Keratinocyte (primary cell): Measurements from ENCODE around the gene SH2D4B. TPM values are rescaled to one million over a fixed set of nuclear protein-coding genes. Genes with fewer than 3 reads are reported as not detected.

Experiments used
- DNase-seq: peaks from one replicate; pipeline ENCODE4 v3.0.0-alpha.2; 2011; ENCODE audit warnings: low read depth, missing footprints, low spot score
- FAIRE-seq: peaks from 2 replicates; lab custom pipeline; 2011; peaks lifted over from hg19 to GRCh38; lab: Jason Lieb, UNC
- H2AFZ ChIP-seq: 2 replicates; pipeline ENCODE4 v1.6.0; 2012; ENCODE audit warnings: low read length, control low read depth, inconsistent platforms; ENCODE audit not compliant: control insufficient read depth
- H3K27ac ChIP-seq: 2 replicates; pipeline ENCODE4 v1.5.1; 2011; ENCODE audit warnings: low read length; ENCODE audit not compliant: control insufficient read depth, insufficient read depth
- H3K27me3 ChIP-seq: 3 replicates; pipeline ENCODE4 v1.6.0; 2011; ENCODE audit warnings: low read length; ENCODE audit not compliant: control insufficient read depth, insufficient read depth; ENCODE audit errors: extremely low read depth
- H3K36me3 ChIP-seq, 2 experiments: 2 replicates in 1 of 2; 3 replicates in 1 of 2; pipeline ENCODE4 v1.5.1; 2011; ENCODE audit warnings: low read length in 2 of 2, mild to moderate bottlenecking in 1 of 2; ENCODE audit not compliant: control insufficient read depth in 2 of 2, insufficient read depth in 2 of 2; ENCODE audit errors: extremely low read depth in 1 of 2
- H3K4me1 ChIP-seq: 3 replicates; pipeline ENCODE4 v1.5.1; 2011; ENCODE audit warnings: low read length; ENCODE audit not compliant: control insufficient read depth, insufficient read depth; ENCODE audit errors: extremely low read depth
- H3K4me2 ChIP-seq: 3 replicates; pipeline ENCODE4 v1.6.0; 2011; ENCODE audit warnings: low read depth, low read length; ENCODE audit not compliant: control insufficient read depth, insufficient read depth; ENCODE audit errors: extremely low read depth
- H3K4me3 ChIP-seq, 3 experiments: fragments of 200-600 bp in 1 of 3; sonication (generic) in 1 of 3; 2 replicates in 2 of 3; 3 replicates in 1 of 3; pipeline ENCODE4 v1.5.1; 2011 to 2016; ENCODE audit warnings: low read length in 3 of 3, mild to moderate bottlenecking in 3 of 3, control low read depth in 2 of 3, inconsistent platforms in 1 of 3, low read depth in 1 of 3, mixed read lengths in 1 of 3, mixed run types in 1 of 3, moderate library complexity in 1 of 3; ENCODE audit not compliant: control insufficient read depth in 2 of 3, insufficient read depth in 2 of 3; ENCODE audit errors: extremely low read depth in 1 of 3
- H3K79me2 ChIP-seq: 2 replicates; pipeline ENCODE4 v1.6.0; 2012; ENCODE audit warnings: low read length; ENCODE audit not compliant: control insufficient read depth, insufficient read depth
- H3K9ac ChIP-seq: 3 replicates; pipeline ENCODE4 v1.6.0; 2011; ENCODE audit warnings: low read length; ENCODE audit not compliant: control insufficient read depth, insufficient read depth; ENCODE audit errors: extremely low read depth
- H3K9me1 ChIP-seq: 3 replicates; pipeline ENCODE4 v1.6.0; 2011; ENCODE audit warnings: low read length; ENCODE audit not compliant: control insufficient read depth, insufficient read depth; ENCODE audit errors: extremely low read depth
- H3K9me3 ChIP-seq: 2 replicates; pipeline ENCODE4 v1.5.1; 2012; ENCODE audit warnings: low read depth, low read length; ENCODE audit not compliant: control insufficient read depth
- H4K20me1 ChIP-seq: 3 replicates; pipeline ENCODE4 v1.6.0; 2011; ENCODE audit warnings: low read length; ENCODE audit not compliant: control insufficient read depth, insufficient read depth; ENCODE audit errors: extremely low read depth
- EZH2 ChIP-seq: IDR thresholded peaks from one replicate; pipeline ENCODE4 v1.6.1; 2012; ENCODE audit warnings: inconsistent platforms, mild to moderate bottlenecking, low read length, moderate library complexity
- dilution Hi-C: fragments of 300-500 bp; cut with MboI; formaldehyde crosslinking; loops from one replicate; pipeline ENCODE4 v1.7.0; 2020; ENCODE audit warnings: low sequenced_read_pairs; ENCODE audit not compliant: extremely low pct_ligation_motif_present
- polyA plus RNA-seq, 5 experiments: library from polyadenylated mRNA; depleted of rRNA in 3 of 5; stranded (reverse) in 3 of 5; stranded (forward) in 1 of 5; unstranded in 1 of 5; fragments of >200 nt; gene quantifications; 1 replicate in 1 of 5; 2 replicates in 3 of 5; 3 replicates in 1 of 5; pipeline versions ENCODE4 v1.2.1 to v1.2.3, GENCODE V29; 2011 to 2012; ENCODE audit warnings: missing spikeins in 2 of 5, low read depth in 1 of 5, low replicate concordance in 1 of 5
- TF ChIP-seq, protein P1 (sequence below), 3 experiments: IDR thresholded peaks in 1 of 3; conservative IDR thresholded peaks in 1 of 3; optimal IDR thresholded peaks in 1 of 3; 2 replicates in 2 of 3; 3 replicates in 1 of 3; pipeline versions ENCODE3 to v1.5.1; 2011; ENCODE audit warnings: low read length in 3 of 3, mild to moderate bottlenecking in 3 of 3, moderate library complexity in 2 of 3, control low read depth in 1 of 3, inconsistent platforms in 1 of 3; ENCODE audit not compliant: insufficient read depth in 2 of 3; ENCODE audit errors: extremely low read depth in 1 of 3

SH2D4B gene
- polyA plus RNA-seq, 1 donor (not counting 4 experiments of a cell fraction or from before 2014, with no cell fraction given) = 0.22 TPM

- no peaks in the 10 kb centered on the region for H3K36me3 ChIP-seq
- H3K4me3 ChIP-seq = no peak overlapping the region
- H3K9me3 ChIP-seq = no peaks in the 10 kb centered on the region
- FAIRE-seq = no peak
- no peak for TF ChIP-seq EZH2
- TF ChIP-seq, protein P1, sequence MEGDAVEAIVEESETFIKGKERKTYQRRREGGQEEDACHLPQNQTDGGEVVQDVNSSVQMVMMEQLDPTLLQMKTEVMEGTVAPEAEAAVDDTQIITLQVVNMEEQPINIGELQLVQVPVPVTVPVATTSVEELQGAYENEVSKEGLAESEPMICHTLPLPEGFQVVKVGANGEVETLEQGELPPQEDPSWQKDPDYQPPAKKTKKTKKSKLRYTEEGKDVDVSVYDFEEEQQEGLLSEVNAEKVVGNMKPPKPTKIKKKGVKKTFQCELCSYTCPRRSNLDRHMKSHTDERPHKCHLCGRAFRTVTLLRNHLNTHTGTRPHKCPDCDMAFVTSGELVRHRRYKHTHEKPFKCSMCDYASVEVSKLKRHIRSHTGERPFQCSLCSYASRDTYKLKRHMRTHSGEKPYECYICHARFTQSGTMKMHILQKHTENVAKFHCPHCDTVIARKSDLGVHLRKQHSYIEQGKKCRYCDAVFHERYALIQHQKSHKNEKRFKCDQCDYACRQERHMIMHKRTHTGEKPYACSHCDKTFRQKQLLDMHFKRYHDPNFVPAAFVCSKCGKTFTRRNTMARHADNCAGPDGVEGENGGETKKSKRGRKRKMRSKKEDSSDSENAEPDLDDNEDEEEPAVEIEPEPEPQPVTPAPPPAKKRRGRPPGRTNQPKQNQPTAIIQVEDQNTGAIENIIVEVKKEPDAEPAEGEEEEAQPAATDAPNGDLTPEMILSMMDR (optimal IDR thresholded peaks at IDR 0.05 in 1 of 3, IDR thresholded peaks at IDR 0.05 in 1 of 3, conservative IDR thresholded peaks at IDR 0.05 in 1 of 3; ENCODE audit: extremely low read depth in 1 of 3, insufficient read depth in 2 of 3, low read length in 3 of 3) = no peak
- H3K4me1 ChIP-seq = no peaks in the 10 kb centered on the region
- no peak for DNase-seq
- no peak overlapping the region for H2AFZ ChIP-seq
- no peaks in the 10 kb centered on the region for H4K20me1 ChIP-seq
- H3K27ac ChIP-seq = no peak overlapping the region
- dilution Hi-C loops = no loop called here
- H3K27me3 ChIP-seq = no peaks in the 10 kb centered on the region
- H3K79me2 ChIP-seq = no peaks in the 10 kb centered on the region
- no peak overlapping the region for H3K9ac ChIP-seq
- H3K9me1 ChIP-seq = no peaks in the 10 kb centered on the region
- no peak overlapping the region for H3K4me2 ChIP-seq
These were observed 105.0 kb downstream of the SH2D4B start for GRCh38 chr10:80642661-80643060.

GRCh38 chr10:80646366-80646765, 108.7 kb downstream of the SH2D4B start:
- FAIRE-seq (no peak), DNase-seq (no peak)
- no peak overlapping the region for H3K9ac ChIP-seq
- no peak for TF ChIP-seq EZH2
- TF ChIP-seq, protein P1 (optimal IDR thresholded peaks at IDR 0.05 in 1 of 3, IDR thresholded peaks at IDR 0.05 in 1 of 3, conservative IDR thresholded peaks at IDR 0.05 in 1 of 3; ENCODE audit: extremely low read depth in 1 of 3, insufficient read depth in 2 of 3, low read length in 3 of 3) = no peak
- no peaks in the 10 kb centered on the region for H3K27me3 ChIP-seq
- H3K9me1 ChIP-seq = no peaks in the 10 kb centered on the region
- H2AFZ ChIP-seq = no peak overlapping the region
- dilution Hi-C loops = no loop called here
- no peaks in the 10 kb centered on the region for H3K79me2 ChIP-seq
- no peaks in the 10 kb centered on the region for H3K4me1 ChIP-seq
- H3K9me3 ChIP-seq = no peaks in the 10 kb centered on the region
- no peak overlapping the region for H3K4me2 ChIP-seq
- H4K20me1 ChIP-seq = no peaks in the 10 kb centered on the region
- H3K27ac ChIP-seq = no peak overlapping the region
- no peaks in the 10 kb centered on the region for H3K36me3 ChIP-seq
- H3K4me3 ChIP-seq = no peak overlapping the region
